NCI-H1105 (cell line): ENCODE measurements around the gene KRT78.

Source experiments
- DNase-seq: peaks from one replicate; lab custom pipeline; 2025; lab: John Stamatoyannopoulos, UW

KRT78 gene

DNA sequence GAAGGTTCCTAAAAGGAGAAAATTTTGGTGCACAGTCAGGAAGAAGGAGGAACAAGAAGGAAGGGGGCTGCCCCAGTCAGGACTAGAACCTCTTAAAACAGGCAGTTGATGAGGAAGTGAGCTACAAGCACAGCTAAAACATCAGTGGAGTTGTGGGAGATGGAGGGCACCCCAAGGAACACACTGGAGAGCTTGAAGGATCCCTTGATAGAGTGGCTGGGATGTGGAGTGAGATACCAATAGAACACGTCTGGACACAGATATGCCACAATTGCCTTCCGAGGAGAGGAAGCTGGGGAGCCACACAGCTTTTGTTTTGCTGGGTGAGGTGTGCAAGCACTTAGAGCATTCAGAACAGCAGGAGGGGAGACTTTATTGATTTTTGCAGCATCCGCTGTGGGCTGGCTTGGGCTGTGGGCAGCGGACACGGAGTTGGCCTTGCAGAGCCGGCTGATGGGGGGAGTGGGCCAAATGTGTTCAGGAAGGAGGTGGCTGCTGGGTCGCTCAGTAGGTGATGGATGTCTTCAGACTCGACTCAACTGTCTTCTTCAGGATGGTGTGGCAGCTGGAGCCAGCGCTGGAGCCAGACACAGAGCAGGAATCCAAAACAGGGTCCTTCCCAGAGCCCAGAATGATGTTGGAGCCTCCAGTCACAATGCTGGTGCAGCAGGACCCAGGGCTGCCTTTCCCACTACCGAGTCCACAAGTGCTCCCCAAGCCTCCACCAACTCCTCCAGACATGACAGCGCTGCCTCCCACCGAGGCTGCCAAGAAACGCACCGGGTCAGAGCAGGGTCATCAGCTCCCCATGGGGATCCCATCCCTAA, 10.0 kb downstream of the KRT78 start:
- no peak for DNase-seq

- no peak for DNase-seq
Measured at GRCh38 chr12:52837781-52838608, 10.8 kb downstream of the KRT78 start.

DNA sequence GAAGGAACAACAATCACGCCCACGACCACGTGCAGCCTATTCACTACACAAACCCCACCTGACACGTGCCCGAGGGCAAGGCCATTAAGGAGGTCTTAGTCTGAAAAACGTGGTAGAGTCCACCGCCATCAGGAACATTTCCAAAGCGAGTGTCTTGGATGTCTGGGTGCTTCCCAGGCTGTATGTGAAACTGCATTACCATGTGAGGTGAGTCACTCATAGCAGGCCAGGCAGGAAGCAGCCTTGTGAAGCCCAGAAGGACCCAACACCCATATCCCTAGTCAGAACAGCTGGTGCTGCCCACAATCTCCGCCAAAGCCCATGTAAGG, 11.4 kb downstream of the KRT78 start:
- DNase-seq = no peak

- no peak for DNase-seq
Measured at GRCh38 chr12:52836491-52837412, 12.0 kb downstream of the KRT78 start.

DNA sequence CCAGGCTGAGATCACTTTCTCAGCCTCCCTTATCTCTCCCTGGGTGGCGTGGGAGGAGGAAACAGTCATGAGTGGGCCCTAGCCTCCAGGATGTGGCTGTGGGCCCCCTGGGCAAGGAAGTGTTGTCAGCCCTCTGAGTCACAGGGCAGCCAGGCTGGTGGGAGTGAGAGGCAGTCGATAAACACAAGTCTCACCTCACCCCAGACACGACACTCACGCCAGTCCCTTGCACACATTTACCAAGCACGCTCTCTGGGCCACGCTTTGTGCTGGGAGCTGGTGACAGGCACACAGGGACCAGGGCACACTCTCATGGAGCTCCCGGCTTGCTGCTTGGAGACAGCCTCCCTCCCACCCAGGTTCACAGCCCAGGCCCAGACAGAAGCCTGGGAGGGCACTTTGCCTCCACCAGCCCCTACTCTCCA, 12.7 kb downstream of the KRT78 start:
- no peak for DNase-seq

DNA sequence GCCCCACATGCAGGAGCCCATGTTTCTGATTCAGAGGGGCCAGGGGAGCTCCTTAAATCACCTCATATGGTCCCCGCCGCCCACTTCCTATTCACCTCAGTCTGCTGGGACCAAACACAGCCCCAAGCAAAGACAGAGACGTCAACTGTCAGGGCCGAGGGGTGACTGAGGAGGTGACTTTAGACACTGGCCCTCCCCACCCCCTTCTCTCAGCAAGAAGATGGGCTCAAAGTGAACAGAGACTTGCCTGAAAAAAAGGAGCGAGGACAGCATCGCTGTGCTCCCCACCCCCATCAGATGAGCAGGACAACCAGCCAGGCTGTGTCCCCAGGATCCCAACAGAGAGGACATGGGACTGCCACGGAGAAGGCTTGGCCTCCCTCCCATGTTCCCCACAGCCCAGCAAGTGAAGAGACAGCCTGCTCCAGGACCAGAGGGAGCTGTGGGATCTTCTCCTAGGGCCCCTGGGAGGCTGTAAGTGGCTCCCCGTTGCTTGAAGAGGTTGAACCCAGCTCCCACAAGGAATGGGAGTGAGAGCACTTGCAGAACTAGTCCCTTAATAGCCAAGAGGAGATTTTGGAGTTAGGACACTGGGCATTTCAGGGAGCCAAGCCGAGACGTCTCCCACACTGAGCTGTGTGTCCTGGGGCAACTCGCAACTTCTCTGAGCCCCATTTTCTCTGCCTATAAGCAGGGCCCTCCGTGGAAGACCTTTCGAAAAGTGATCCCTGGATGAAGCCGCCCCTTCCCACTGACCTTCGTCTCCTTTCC, 13.3 kb downstream of the KRT78 start:
- no peak for DNase-seq

DNA sequence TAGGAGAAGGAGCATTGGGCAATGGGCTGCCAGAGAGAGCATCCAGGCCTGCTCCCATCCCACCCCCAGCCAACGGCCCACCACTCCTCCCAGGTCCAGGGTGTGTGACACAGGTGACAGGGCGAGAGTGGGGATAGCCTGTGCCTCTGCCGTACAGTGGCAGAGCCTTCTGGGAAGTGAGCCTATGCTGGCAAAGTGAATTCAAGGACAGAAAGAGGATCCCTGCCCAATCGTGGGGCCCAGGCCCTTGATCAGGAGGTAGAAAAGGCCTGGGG, 14.1 kb downstream of the KRT78 start:
- DNase-seq = no peak

GRCh38 chr12:52833922-52834726, 14.7 kb downstream of the KRT78 start, which contains the start of gene KRT79:
Gene KRT79 (minus strand): TSS chr12:52834311. CDS start chr12:52834260, 51 bp downstream.
- DNase-seq = no peak

- DNase-seq = no peak
Measured at GRCh38 chr12:52832985-52833905, 15.5 kb downstream of the KRT78 start.

DNA sequence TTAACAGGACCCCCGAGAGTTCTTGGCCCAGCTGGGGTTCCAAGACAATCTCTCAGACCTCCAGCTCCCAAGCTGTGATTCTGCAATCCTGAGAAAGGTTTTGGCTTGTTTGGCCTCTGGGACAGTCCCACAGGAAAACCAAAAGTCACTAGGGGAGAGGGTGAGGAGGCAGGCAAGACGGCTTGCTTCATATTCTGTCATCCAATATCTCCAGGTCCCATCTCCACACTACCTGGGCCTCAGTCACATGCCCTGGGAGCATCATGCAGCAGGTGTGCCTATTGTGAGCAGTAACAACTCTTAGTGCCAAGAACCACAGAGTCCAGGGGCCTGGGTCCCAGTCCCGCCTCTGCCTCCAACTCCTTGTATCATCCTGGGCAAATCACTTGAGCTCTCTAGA, 16.3 kb downstream of the KRT78 start:
- DNase-seq = no peak

DNA sequence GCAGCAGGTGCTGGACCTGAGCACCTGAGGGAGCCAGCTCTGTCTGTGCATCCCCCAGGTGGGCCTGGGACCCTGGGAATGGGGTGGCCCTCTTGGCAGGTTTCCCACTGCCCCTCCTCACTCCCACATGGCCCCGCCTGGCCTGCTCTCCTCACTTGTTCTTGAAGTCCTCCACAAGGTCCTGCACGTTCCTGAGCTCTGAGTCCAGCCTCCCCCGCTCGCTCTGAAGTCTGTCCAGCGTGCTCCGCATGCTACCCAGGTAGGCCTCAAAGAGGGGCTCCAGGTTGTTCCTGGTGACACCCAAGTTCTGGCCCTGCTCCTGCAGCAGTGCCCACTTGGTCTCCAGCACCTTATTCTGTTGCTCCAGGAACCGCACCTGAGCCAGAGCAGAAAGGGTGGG, 17.5 kb downstream of the KRT78 start:
- no peak for DNase-seq

GRCh38 chr12:52829986-52830770, 18.6 kb downstream of the KRT78 start:
- no peak for DNase-seq

DNA sequence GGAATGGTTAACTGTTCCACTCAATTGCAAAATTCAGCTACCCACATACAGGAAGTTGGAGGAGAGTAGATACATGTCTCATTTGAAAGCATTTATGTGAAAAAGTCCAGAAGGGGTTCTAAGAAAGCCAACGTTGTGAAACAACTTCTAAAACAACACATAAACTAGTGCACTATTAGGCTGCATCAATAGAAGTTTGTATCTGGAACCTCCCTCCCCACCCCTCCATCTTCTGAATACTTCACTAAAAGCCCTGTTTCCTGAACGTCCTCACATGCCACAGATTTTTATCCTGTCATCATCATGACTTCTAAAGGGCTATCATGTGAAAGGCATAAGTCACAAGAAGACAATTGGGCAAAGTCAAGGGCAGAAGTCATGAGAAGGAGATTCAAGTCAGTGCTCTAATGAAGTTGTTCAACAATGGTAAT, 20.2 kb downstream of the KRT78 start:
- no peak for DNase-seq

GRCh38 chr12:52828156-52828555, 20.6 kb downstream of the KRT78 start:
- DNase-seq = no peak

GRCh38 chr12:52827499-52828090, 21.2 kb downstream of the KRT78 start:
- DNase-seq = no peak

GRCh38 chr12:52826611-52827498, 21.9 kb downstream of the KRT78 start:
- DNase-seq = no peak

DNA sequence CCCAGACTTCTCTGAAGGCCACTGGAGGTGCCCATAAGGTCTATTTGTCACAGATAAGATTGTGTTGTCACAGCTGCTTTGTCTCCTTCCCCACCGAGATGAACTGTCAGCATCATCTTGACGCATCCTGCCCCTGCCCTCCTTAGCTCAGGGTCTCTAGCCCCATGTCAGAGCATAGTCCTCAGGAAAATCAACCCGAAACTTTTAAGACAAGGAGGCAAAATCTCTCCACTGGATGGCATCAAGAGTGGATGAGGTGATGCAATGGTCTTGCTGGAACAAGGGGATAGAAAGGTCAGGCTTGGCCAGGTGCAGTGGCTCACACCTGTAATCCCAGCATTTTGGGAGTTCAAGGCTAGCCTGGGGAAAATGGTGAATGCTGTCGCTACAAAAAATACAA, 22.8 kb downstream of the KRT78 start:
- DNase-seq = no peak
